ENCODE data around the gene ULBP3.
"Not testable (repeated sequence)": the region's sequence is repeated elsewhere in the genome, so short reads cannot be mapped to it uniquely, and the experiment has no call there.

The ULBP3 gene

GRCh38 chr6:150075034-150075421 is 6.1 kb upstream of the ULBP3 start:
- DNase-seq = no peak

DNA sequence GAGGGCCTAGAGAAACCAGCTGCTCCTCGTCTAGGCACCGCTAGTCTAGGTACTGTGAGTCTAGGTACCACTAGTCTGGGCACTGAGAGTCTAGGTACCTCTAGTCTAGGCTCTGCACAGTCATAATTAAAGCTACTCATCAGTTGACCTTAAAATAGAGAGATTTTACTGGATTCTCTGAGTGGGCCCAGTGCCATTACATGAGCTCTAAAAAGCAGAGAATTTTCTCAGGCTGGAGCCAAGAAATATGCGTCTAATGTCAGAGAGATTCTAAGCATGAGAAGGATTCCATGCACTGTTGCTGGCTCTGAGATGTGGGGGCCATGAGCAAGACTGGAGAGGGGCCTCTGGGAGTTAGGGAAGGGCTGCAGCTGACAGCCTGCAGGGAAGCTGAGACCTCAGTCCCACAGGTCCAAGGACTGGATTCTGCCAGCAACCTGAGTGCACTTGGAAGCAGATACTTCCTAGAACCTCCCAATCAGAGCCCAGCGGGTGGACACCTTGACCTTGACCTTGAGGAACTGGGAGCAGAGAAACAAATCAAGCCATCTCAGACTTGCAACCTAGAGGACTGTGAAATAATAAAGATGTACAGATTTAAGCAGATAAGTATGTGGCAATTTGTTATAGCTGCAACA is 5.6 kb upstream of the ULBP3 start:
- not testable (repeated sequence) for DNase-seq

DNA sequence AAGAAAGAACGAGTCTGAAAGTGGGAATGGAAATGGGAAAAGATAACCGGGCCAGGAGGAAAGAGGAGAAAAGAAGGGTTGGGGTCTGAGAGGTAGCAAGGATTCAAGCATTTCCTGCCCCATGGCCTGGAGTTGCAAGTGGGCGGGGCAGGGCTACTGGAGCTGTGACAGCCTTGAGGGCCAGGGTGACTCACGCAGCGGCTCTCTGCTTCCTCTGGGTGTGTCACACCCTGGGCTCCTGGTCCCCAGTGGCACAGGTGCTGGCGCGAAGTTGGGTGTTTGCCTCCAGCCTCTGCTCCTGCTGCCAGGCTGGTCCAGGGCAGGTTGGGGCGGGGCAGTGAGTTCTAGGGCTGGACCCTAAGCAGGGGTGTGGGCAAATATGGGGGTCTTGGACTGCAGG is 3.3 kb upstream of the ULBP3 start:
- peak; percentile 39 to 57 for DNase-seq

DNA sequence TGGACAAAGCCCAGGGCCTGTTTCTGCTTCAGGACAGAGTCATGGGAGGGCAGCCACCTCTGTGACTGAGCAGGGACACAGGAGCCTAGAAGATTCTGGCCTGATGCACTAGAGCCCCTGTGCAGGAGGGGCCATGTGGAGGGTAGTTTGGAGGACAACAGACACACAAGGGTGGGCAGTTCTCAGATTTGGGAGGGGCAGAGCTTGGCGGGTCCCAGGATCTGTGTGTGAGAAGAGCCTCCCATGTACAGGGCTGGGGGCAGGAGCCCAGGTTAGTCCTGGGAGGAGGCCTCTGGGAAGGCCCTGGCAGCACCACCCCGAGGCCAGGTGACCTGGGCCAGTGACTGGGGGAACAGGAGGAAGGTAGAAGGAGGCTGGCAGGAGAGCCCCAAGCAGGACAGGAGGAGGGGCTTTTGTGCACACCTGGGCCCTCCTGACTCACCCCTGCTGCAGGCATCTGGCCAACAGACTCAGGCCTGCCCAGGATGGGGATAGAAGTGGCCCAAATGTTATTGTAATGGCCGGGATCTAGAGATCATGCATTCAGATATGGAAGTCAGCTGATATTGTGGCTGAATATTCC is 1.4 kb upstream of the ULBP3 start:
- no peak for DNase-seq

DNA sequence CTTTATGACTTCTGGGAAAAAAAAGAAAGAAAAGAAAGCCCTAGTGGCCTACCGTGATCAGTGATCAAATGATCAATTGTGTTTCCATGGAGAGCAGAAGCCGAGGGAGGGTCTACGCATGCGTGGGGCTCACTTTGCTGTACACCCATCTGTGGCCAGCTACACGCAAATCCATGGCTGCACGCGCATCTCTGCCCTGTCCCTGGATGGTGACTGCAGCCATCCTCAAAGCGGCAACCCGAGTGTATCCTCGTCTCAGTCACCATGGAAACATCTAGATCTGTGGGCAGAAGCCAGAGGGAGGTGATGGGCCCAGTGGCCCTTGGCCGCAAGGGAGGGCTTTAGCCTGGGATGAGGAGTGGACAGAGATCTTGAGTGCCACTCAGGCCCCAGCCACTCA is 785 bp upstream of the ULBP3 start:
- no peak for DNase-seq

GRCh38 chr6:150068151-150068550 is 770 bp downstream of the ULBP3 start:
- DNase-seq = no peak

GRCh38 chr6:150065083-150065482 is 3.8 kb downstream of the ULBP3 start:
- no peak for DNase-seq

DNA sequence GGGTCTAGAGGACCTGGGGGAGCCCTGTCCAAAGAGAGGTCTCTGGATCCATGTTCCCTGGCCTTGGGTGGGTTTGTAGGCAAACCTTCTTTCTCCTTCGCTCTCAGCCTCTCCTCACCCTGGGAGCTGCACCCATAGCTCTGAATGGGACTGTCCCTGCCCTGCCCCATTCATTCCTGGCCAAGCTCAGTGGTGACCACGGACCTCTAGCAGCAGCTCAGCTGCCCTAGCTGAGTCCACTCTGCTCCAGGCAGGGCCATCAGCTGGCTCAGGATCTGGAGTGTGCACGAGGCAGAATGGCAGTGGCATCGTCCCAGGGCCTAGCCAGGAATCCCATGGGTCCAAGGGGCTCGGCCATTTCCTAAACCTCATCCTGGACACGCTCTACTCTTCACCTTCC is 5.3 kb downstream of the ULBP3 start:
- no peak for DNase-seq

- DNase-seq = not testable (repeated sequence)
Measured at GRCh38 chr6:150059973-150060372, 8.9 kb downstream of the ULBP3 start.

GRCh38 chr6:150058986-150059385 is 9.9 kb downstream of the ULBP3 start:
- no peak for DNase-seq

GRCh38 chr6:150058231-150058792 is 10.6 kb downstream of the ULBP3 start:
- DNase-seq = no peak

DNA sequence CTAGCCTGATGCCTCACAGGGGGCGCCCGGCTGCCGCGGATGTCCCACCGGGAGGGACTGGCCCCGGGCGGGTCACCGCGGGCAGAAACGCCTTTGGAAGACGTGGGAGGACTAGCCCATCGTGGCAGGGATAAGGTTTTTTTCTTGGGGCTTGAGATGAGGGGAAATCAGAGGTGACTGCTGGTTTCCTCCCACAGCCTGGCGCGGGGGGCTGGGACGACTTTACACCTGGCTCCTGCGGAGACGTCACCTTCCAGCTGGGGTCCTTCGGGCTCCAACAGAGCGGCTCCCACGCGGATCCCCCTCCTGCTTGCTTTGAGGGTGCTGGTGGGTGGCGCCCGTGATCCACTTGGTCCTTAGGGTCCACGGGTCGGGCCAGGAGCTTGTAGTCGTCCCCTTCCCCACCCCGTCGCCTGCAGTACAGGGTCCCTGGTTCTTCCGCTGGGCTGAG is 11.4 kb downstream of the ULBP3 start:
- DNase-seq = no peak

DNA sequence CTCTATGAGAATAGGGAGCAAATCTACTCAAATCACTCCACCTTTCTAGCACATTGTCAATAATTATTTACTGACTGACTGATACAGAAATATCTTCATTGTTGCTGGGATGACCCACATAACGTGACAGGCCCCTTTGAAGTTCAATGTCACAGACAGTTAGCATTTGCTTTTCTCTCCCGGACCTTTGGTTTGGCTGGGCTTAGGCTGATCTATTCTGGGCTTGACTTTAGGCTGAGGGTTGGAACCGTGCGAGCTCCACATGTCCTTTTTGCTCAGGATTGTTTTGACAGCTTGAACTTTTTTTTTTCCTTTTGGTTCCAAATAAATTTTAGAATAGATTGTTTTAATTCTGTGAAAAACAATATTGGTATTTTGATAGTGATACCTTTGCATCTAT is 12.0 kb downstream of the ULBP3 start:
- no peak for DNase-seq

DNA sequence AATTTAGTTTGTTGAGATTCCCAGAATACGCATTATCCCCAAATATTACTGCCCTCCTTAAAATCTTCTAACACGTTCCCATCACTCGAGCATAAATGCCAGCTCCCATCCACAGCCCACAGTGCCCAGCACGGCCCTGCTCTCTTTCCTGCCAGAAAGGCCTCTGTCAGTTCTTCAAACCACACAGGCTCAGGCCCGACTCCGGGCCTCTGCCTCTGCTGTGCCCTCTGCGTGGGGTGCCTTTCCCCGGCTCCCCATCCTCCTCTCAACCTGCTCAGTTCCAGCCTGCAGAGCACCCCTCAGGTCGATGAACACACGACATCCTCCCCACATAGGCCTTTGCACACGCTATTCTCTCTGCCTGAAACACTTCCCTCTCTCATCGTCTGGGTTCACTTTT is 12.8 kb downstream of the ULBP3 start:
- no peak for DNase-seq

- no peak for DNase-seq
Measured at GRCh38 chr6:150055131-150055530, 13.8 kb downstream of the ULBP3 start.

DNA sequence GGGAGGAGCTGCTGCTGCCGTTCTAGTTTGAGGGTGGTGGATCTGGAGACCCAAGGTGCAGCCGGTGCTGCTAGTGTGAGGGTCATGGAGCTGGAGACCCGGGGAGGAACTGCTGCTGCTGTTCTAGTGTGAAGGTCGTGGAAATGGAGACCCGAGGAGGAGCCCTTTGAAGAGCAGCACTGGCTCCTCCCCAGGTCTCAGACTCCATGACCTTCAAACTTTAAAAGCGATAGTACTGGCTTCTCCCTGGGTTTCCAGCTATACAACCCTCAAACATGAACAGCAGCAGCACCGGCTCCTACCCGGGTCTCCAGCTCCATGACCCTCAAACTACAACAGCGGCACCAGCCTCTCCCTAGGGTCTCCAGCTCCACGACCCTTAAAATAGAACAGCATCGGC is 15.5 kb downstream of the ULBP3 start:
- no peak for DNase-seq

DNA sequence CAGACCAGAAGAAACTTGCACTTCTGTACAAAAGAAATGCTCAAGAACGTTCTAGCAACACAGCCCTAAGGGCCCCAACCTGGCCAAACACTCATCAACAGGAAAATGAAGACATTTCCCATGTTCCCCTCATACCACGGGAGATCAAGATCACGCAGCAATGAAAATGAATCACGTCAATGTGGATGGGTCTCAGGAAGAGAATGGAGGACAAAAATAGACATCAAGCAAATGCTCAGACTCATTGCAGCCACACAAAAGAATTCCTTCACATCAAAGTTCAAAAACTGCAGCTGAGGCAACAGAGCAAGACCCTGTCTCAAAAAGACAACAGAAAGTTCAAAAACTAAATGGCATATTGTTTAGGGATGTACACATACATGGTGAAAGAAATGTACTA is 18.1 kb downstream of the ULBP3 start:
- no peak for DNase-seq

GRCh38 chr6:150048099-150048498 is 20.8 kb downstream of the ULBP3 start:
- no peak for DNase-seq

DNA sequence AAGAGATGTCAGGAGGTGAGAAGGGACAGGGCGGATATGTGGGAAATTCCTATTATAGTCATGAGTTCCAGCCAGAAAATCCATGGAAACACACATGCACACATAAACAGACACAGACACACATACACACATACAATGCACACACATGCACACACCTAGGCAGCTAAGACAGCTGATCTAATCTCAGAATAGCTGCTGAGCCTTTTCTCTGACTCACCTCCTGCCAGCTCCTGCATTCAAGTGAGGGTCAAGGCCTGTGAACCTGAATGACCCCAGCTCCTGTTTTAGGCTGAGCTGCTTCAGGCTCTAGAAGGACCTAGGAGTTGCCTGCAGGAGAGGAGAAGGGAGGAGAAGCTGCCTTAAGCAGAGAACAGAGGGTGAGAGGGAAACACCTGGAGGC is 22.0 kb downstream of the ULBP3 start:
- DNase-seq = no peak

DNA sequence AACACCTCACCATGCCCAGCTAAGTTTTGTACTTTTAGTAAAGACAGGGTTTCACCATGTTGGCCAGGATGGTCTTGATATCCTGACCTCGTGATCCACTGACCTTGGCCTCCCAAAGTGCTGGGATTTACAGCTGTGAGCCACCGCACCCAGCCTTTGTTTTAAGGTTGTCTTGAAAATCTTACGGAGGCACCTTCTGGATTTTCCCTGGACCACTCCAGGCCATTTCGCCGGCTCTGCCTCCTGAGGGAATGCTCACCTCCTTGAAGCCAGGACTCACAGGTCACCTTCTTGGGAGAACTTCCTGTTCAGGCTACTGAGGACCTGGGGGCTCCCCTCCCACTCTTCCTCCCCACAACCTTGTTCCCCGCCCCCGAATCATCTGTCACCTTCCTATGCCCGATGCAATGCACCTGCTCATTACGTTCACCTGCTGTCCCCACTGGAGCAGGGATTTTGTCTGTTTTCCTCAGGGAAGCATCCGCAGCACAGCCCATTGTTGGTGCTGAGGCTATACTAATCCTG is 24.2 kb downstream of the ULBP3 start:
- no peak for DNase-seq

GRCh38 chr6:150043501-150044412 is 25.2 kb downstream of the ULBP3 start:
- no peak for DNase-seq

DNA sequence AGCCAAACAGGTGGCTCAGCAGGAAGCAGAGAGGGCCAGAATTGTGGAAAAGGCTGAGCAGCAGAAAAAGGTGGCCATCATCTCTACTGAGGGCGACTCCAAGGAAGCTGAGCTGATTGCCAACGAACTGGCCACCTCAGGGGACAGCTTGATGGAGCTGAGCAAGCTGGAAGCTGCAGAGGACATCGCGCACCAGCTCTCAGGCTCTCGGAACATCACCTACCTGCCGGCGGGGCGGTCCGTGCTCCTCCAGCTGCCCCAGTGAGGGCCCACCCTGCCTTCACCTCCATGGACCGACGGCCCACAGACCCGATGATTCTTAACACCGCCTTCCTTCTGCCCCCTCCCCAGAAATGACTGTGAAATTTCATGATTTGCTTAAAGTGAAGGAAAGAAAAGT is 25.8 kb downstream of the ULBP3 start:
- no peak for DNase-seq
